Ascending aorta (tissue), 2 donors: ENCODE measurements around the gene RABL6. TPM values are rescaled to one million over a fixed set of nuclear protein-coding genes. Genes with fewer than 3 reads are reported as not detected.

Experiments
- DNase-seq, 2 donors: peaks; one replicate each; pipeline ENCODE4 v3.0.0-alpha.2; 2019; ENCODE audit warnings: low spot score in 2 of 2
- H3K27ac ChIP-seq, 2 donors: fragments of 200-600 bp; sonication (generic); one replicate each; pipeline ENCODE4 v1.5.1; 2016 to 2017; ENCODE audit warnings: mild to moderate bottlenecking in 1 of 2
- H3K27me3 ChIP-seq: fragments of 200-600 bp; sonication (generic); one replicate; pipeline ENCODE4 v1.5.1; 2017
- H3K36me3 ChIP-seq, 2 donors: fragments of 200-600 bp; sonication (generic); one replicate each; pipeline ENCODE4 v1.5.1; 2016
- H3K4me1 ChIP-seq, 2 donors: fragments of 200-600 bp; sonication (generic); one replicate each; pipeline ENCODE4 v1.5.1; 2016 to 2017; ENCODE audit warnings: mild to moderate bottlenecking in 1 of 2
- H3K4me3 ChIP-seq, 2 donors: fragments of 200-600 bp; sonication (generic); one replicate each; pipeline ENCODE4 v1.5.1; 2016 to 2017; ENCODE audit warnings: mild to moderate bottlenecking in 1 of 2
- H3K9me3 ChIP-seq, 2 donors: fragments of 200-600 bp; sonication (generic); one replicate each; pipeline ENCODE4 v1.5.1; 2016
- CTCF ChIP-seq, 3 experiments: fragments of 200-600 bp in 2 of 3; fragments of 450-650 bp in 1 of 3; sonication (generic) in 2 of 3; IDR thresholded peaks; one replicate each; pipeline ENCODE4 v1.5.1; 2016 to 2019; ENCODE audit warnings: antibody characterized with exemption in 3 of 3, mild to moderate bottlenecking in 1 of 3, moderate library complexity in 1 of 3
- intact Hi-C: fragments of 100-400 bp; cut with DNase I; formaldehyde crosslinking; loops from one replicate; pipeline ENCODE4 v1.15.1; 2023
- total RNA-seq: library from RNA; depleted of rRNA; stranded (reverse); fragments of >200 nt; gene quantifications from one replicate; pipeline ENCODE4 v1.1.0, GENCODE V29; 2016

RABL6 gene
- total RNA-seq, 1 donor from 2014 or later = 70.9 TPM

- Histone ChIP-seq H3K27me3 (no peaks in the 10 kb centered on the region), H3K4me3 (no peak overlapping the region), H3K36me3 (no peaks in the 10 kb centered on the region), H3K4me1 (no peaks in the 10 kb centered on the region), H3K9me3 (no peaks in the 10 kb centered on the region), H3K27ac (no peak overlapping the region)
- intact Hi-C loops = no loop called here
- TF ChIP-seq CTCF (IDR thresholded peaks at IDR 0.05) = no peak
- DNase-seq = no peak
These were observed 46.2 kb upstream of the RABL6 start for GRCh38 chr9:136761545-136761981.

- intact Hi-C loops = no loop called here
These were observed 45.5 kb upstream of the RABL6 start for GRCh38 chr9:136762221-136762691.

GRCh38 chr9:136762915-136763648 lies 44.7 kb upstream of the RABL6 start:
- H3K4me3 ChIP-seq = no peak overlapping the region
- H3K27me3 ChIP-seq = no peaks in the 10 kb centered on the region
- no peak overlapping the region for H3K27ac ChIP-seq
- intact Hi-C loops = no loop called here
- no peak for TF ChIP-seq CTCF (IDR thresholded peaks at IDR 0.05)
- H3K4me1 ChIP-seq = no peaks in the 10 kb centered on the region
- no peaks in the 10 kb centered on the region for H3K9me3 ChIP-seq
- no peaks in the 10 kb centered on the region for H3K36me3 ChIP-seq
- DNase-seq = no peak

More at GRCh38 chr9:136762221-136762691, 45.5 kb upstream of the RABL6 start:
- Histone ChIP-seq H3K4me1 (no peaks in the 10 kb centered on the region), H3K4me3 (no peak overlapping the region), H3K27ac (no peak overlapping the region), H3K36me3 (no peaks in the 10 kb centered on the region), H3K27me3 (no peaks in the 10 kb centered on the region), H3K9me3 (no peaks in the 10 kb centered on the region)
- TF ChIP-seq CTCF (IDR thresholded peaks at IDR 0.05) = no peak
- no peak for DNase-seq

GRCh38 chr9:136763649-136764035 lies 44.1 kb upstream of the RABL6 start:
- no peak for DNase-seq
- H3K27ac ChIP-seq = no peak overlapping the region
- H3K27me3 ChIP-seq = no peaks in the 10 kb centered on the region
- TF ChIP-seq CTCF (IDR thresholded peaks at IDR 0.05) = no peak
- no peaks in the 10 kb centered on the region for H3K4me1 ChIP-seq
- H3K9me3 ChIP-seq = no peaks in the 10 kb centered on the region
- H3K36me3 ChIP-seq = no peaks in the 10 kb centered on the region
- intact Hi-C loops = no loop called here
- no peak overlapping the region for H3K4me3 ChIP-seq

- intact Hi-C loops = no loop called here
- no peaks in the 10 kb centered on the region for H3K27me3 ChIP-seq
- TF ChIP-seq CTCF (IDR thresholded peaks at IDR 0.05) = no peak
These were observed 43.4 kb upstream of the RABL6 start, which contains the start of gene LCN15 for GRCh38 chr9:136764301-136764891. TSS of gene LCN15 (minus strand) at chr9:136764518. CDS start at chr9:136764488, 30 bp downstream.

More at GRCh38 chr9:136764301-136764891, 43.4 kb upstream of the RABL6 start, which contains the start of gene LCN15:
- no peaks in the 10 kb centered on the region for H3K4me1 ChIP-seq
- no peak within 1 kb of the TSS for H3K27ac ChIP-seq
- H3K4me3 ChIP-seq = no peak within 1 kb of the TSS
- no peak for DNase-seq
- H3K9me3 ChIP-seq = no peaks in the 10 kb centered on the region
- no peaks in the 10 kb centered on the region for H3K36me3 ChIP-seq
